Uterus (tissue), 2 donors: Measurements from ENCODE around the gene EIF2S2.
"Not testable (repeated sequence)": the region's sequence is repeated elsewhere in the genome, so short reads cannot be mapped to it uniquely, and the experiment has no call there.

Experiments used
- POLR2A ChIP-seq, 2 donors: fragments of 450-650 bp; IDR thresholded peaks; one replicate each; pipeline ENCODE4 v1.6.1; 2016; ENCODE audit warnings: antibody characterized with exemption in 2 of 2, mild to moderate bottlenecking in 1 of 2, moderate library complexity in 1 of 2
- TF ChIP-seq, protein P1 (sequence below), 4 experiments: fragments of 200-600 bp in 2 of 4; fragments of 450-650 bp in 2 of 4; sonication (generic) in 2 of 4; IDR thresholded peaks; one replicate each; pipeline ENCODE4 v1.5.1; 2016 to 2019; ENCODE audit warnings: antibody characterized with exemption in 4 of 4, mild to moderate bottlenecking in 2 of 4, moderate library complexity in 1 of 4

DNA sequence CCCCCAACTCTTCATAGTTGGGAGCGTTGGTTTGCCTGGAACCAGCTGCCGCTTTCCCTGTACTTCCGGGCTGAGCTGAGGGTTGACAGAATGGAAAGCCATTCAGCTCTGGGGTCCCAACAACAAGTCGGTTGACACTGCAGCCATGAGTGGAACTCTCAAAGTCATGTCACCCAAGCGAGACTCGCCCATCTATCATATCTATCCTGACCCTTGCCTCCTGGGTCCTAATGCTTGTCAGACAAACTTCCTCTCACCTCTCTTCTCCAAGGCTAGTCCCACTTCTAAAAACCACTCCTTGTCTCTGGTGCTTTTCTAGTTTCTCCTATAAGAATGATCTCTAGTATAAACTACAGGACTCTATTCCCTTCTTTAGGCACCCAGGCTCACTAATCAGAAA is 41.1 kb upstream of the EIF2S2 start:
- TF ChIP-seq, protein P1, sequence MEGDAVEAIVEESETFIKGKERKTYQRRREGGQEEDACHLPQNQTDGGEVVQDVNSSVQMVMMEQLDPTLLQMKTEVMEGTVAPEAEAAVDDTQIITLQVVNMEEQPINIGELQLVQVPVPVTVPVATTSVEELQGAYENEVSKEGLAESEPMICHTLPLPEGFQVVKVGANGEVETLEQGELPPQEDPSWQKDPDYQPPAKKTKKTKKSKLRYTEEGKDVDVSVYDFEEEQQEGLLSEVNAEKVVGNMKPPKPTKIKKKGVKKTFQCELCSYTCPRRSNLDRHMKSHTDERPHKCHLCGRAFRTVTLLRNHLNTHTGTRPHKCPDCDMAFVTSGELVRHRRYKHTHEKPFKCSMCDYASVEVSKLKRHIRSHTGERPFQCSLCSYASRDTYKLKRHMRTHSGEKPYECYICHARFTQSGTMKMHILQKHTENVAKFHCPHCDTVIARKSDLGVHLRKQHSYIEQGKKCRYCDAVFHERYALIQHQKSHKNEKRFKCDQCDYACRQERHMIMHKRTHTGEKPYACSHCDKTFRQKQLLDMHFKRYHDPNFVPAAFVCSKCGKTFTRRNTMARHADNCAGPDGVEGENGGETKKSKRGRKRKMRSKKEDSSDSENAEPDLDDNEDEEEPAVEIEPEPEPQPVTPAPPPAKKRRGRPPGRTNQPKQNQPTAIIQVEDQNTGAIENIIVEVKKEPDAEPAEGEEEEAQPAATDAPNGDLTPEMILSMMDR (IDR thresholded peaks at IDR 0.05), result not testable (repeated sequence)
- TF ChIP-seq POLR2A (IDR thresholded peaks at IDR 0.05), result not testable (repeated sequence)
